Thyroid gland (tissue), 4 donors: Measurements from ENCODE around the gene SBK3. TPM values are rescaled to one million over a fixed set of nuclear protein-coding genes. Genes with fewer than 3 reads are reported as not detected.
"Not testable (repeated sequence)": the region's sequence is repeated elsewhere in the genome, so short reads cannot be mapped to it uniquely, and the experiment has no call there.

Source experiments
- DNase-seq, 2 donors: peaks; one replicate each; pipeline ENCODE4 v3.0.0-alpha.2; 2019
- H3K27ac ChIP-seq, 3 donors: fragments of 200-600 bp; sonication (generic); 1 replicate in 2 of 3; 2 replicates in 1 of 3; pipeline ENCODE4 v1.5.1; 2016 to 2019; ENCODE audit warnings: mild to moderate bottlenecking in 1 of 3, moderate library complexity in 1 of 3
- H3K27me3 ChIP-seq: fragments of 200-600 bp; sonication (generic); one replicate; pipeline ENCODE4 v1.5.1; 2019
- H3K36me3 ChIP-seq, 2 donors: fragments of 200-600 bp; sonication (generic); one replicate each; pipeline ENCODE4 v1.5.1; 2016 to 2019
- H3K4me1 ChIP-seq, 2 donors: fragments of 200-600 bp; sonication (generic); one replicate each; pipeline ENCODE4 v1.5.1; 2017 to 2019
- H3K4me3 ChIP-seq, 3 donors: fragments of 200-600 bp; sonication (generic); replicated peaks in 1 of 3; 1 replicate in 2 of 3; 2 replicates in 1 of 3; pipeline ENCODE4 v1.5.1; 2016; ENCODE audit warnings: mild to moderate bottlenecking in 1 of 3
- H3K9me3 ChIP-seq: fragments of 200-600 bp; sonication (generic); one replicate; pipeline ENCODE4 v1.5.1; 2017
- POLR2A ChIP-seq, 2 donors: fragments of 450-650 bp; IDR thresholded peaks; one replicate each; pipeline ENCODE4 v1.6.1; 2017; ENCODE audit warnings: antibody characterized with exemption in 2 of 2, mild to moderate bottlenecking in 2 of 2, moderate library complexity in 1 of 2
- WGBS, 2 donors: methylation state at CpG; one replicate each; pipeline ENCODE4 v1.1.5; 2017; 5-methylcytosine and 5-hydroxymethylcytosine counted together
- intact Hi-C: fragments of 100-400 bp; cut with DNase I; formaldehyde crosslinking; loops from one replicate; pipeline ENCODE4 v1.15.1; 2023
- total RNA-seq, 4 donors: library from RNA; depleted of rRNA; stranded (reverse); fragments of >200 nt; gene quantifications; one replicate each; pipeline ENCODE4 v1.2.3, GENCODE V29; 2016
- TF ChIP-seq, protein P1 (sequence below), 6 experiments: fragments of 200-600 bp in 3 of 6; fragments of 450-650 bp in 3 of 6; sonication (generic) in 3 of 6; IDR thresholded peaks; one replicate each; pipeline ENCODE4 v1.5.1; 2016 to 2019; ENCODE audit warnings: antibody characterized with exemption in 6 of 6, mild to moderate bottlenecking in 2 of 6, inconsistent platforms in 1 of 6, moderate library complexity in 1 of 6

The SBK3 gene
- total RNA-seq, 4 donors from 2014 or later = 0.94 to 14.8 TPM; not detected in 2

DNA sequence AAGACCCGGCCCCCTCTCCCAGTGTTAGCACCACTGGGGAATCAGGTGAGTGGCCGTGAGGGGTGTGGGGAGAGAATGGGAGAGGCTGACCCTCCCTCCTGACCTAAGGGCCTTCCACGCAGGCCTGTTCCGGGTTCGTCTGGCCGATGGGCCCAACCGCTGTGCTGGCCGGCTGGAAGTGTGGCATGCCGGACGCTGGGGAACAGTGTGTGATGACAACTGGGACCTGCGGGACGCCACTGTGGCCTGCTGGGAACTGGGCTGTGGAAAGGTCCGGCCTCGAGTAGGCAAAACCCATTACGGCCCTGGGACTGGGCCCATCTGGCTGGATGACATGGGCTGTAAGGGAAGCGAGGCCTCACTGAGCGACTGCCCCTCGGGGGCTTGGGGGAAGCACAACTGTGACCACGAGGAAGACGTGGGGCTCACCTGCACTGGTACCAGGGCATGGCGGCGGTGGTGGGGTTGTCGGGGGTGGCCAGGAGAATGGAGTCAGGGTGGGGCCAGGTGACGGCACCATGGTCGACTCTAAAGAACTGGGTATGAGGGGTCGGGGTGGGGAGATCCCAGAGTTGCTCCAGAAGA, 44.9 kb downstream of the SBK3 start:
- Histone ChIP-seq H3K36me3 (no peaks in the 10 kb centered on the region), H3K27ac (no peak overlapping the region), H3K4me1 (no peaks in the 10 kb centered on the region), H3K4me3 (no peak overlapping the region), H3K9me3 (no peaks in the 10 kb centered on the region), H3K27me3 (no peaks in the 10 kb centered on the region)
- TF ChIP-seq POLR2A (IDR thresholded peaks at IDR 0.05) = no peak
- TF ChIP-seq, protein P1, sequence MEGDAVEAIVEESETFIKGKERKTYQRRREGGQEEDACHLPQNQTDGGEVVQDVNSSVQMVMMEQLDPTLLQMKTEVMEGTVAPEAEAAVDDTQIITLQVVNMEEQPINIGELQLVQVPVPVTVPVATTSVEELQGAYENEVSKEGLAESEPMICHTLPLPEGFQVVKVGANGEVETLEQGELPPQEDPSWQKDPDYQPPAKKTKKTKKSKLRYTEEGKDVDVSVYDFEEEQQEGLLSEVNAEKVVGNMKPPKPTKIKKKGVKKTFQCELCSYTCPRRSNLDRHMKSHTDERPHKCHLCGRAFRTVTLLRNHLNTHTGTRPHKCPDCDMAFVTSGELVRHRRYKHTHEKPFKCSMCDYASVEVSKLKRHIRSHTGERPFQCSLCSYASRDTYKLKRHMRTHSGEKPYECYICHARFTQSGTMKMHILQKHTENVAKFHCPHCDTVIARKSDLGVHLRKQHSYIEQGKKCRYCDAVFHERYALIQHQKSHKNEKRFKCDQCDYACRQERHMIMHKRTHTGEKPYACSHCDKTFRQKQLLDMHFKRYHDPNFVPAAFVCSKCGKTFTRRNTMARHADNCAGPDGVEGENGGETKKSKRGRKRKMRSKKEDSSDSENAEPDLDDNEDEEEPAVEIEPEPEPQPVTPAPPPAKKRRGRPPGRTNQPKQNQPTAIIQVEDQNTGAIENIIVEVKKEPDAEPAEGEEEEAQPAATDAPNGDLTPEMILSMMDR (IDR thresholded peaks at IDR 0.05) = no peak
- 95 to 98% methylated on average over 17 to 25 of the region's 26 CpGs for WGBS, 2 donors
- no peak for DNase-seq
- intact Hi-C loops = loop anchor here (10.0 kb wide), 1 partner anchor 196 kb away; no protein-coding TSS in a partner anchor

DNA sequence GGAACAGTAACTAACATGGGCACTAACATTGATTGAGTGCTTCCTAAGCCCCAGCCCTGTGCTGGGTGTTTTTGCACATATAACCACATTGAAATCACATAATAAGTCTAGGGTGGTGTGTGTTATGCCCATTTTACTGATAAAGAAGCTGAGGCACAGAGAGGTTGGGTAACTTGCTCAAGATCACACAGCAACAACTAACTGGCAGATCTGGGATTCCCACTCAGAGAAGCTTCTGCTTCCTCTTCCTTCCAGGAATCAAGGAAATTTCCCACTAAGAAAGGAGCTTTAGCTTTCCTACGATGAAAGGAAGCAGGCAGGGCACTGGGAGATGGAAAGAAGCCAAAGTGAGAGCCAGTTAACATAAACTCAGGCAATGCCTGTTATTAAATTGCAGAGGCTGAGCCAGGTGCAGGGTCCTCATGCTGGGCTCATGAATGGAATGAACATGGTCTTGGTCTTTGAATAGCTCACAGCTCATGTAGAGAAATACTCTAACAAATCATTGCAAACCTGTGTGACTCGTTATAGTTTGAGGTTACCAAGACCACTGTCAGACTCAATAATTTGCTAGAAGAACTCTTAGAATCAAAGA, 47.0 kb downstream of the SBK3 start:
- H3K27ac ChIP-seq = no peak overlapping the region
- no peaks in the 10 kb centered on the region for H3K4me1 ChIP-seq
- H3K27me3 ChIP-seq = no peaks in the 10 kb centered on the region
- H3K4me3 ChIP-seq = no peak overlapping the region
- no peak for DNase-seq
- 37 to 64% methylated on average over 2 of the region's 2 CpGs for WGBS, 2 donors
- H3K36me3 ChIP-seq = no peaks in the 10 kb centered on the region
- no peaks in the 10 kb centered on the region for H3K9me3 ChIP-seq
- intact Hi-C loops = no loop called here
- no peak for TF ChIP-seq POLR2A (IDR thresholded peaks at IDR 0.05)
- TF ChIP-seq, protein P1 (IDR thresholded peaks at IDR 0.05) = no peak

DNA sequence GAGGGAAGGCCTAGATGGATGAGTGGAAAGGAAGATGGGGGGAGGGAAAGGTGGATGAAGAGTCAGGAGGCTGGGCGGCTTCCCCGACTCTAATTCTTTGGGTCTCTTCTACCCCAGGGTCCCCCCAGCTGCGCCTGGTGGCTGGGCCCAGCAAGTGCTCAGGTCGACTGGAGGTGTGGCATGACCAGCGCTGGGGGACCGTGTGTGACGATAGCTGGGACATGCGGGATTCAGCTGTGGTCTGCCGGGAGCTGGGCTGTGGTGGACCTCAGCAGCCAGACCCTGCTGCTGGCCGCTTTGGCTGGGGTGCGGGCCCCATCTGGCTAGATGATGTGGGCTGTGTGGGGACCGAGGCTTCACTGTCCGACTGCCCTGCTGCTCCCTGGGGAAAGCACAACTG, 47.6 kb downstream of the SBK3 start:
- WGBS, 2 donors = 80 to 85% methylated on average over 7 to 12 of the region's 13 CpGs
- H3K9me3 ChIP-seq = no peaks in the 10 kb centered on the region
- no peak overlapping the region for H3K27ac ChIP-seq
- no peaks in the 10 kb centered on the region for H3K27me3 ChIP-seq
- no peak for DNase-seq
- intact Hi-C loops = no loop called here
- no peaks in the 10 kb centered on the region for H3K36me3 ChIP-seq
- TF ChIP-seq POLR2A (IDR thresholded peaks at IDR 0.05) = no peak
- TF ChIP-seq, protein P1 (IDR thresholded peaks at IDR 0.05) = no peak
- no peak overlapping the region for H3K4me3 ChIP-seq
- H3K4me1 ChIP-seq = no peaks in the 10 kb centered on the region

DNA sequence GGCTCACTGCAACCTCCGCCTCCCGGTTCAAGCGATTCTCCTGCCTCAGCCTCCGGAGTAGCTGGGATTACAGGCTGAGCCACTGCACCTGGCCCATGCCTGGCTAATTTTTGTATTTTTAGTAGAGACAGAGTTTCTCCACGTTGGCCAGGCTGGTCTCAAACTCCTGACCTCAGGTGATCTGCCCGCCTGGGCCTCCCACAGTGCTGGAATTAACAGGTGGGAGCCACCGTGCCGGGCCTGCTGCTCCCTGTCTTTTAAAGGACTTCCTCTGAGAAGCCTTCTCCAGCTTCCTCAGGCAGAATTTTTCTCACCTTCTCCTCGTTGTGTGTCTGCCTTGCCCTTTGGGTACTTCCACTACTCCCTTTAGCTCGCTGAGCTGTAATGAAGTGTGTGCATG, 48.5 kb downstream of the SBK3 start:
- H3K4me1 ChIP-seq, H3K36me3 ChIP-seq, DNase-seq, intact Hi-C loops, H3K9me3 ChIP-seq, H3K4me3 ChIP-seq, H3K27ac ChIP-seq, H3K27me3 ChIP-seq: not testable (repeated sequence)
- 71 to 78% methylated on average over 10 of the region's 10 CpGs for WGBS, 2 donors

DNA sequence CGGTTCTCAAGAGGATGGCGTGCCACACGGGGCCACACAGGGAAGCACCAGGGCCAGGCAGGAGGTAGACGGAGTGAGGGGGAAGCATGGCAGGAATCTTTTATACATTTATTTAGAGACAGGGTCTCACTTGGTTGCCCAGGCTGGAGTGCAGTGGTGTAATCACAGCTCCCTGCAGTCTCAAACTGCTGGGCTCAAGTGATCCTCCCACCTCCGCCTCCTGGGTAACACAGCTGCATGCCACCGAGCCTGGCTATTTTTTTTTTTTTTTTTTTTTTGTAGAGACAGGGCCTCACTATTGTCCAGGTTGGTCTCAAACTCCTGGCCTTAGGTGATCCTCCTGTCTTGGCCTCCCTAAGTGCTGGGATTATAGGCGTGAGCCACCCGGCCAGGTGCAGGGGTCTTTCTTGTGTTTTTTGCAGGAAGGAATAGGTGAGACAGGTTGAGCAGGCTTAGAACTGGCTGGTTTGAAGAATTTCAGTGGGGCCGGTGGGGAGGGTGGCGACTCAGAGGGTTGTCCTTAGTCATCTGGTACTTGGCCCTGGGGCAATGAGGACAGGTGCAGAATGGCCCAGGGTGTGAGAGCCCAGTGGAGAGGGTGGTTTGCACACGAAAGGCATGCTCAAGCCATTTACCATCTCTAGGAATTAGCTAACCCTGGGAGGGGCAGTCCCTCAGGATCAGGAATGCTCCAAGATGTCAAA, 49.5 kb downstream of the SBK3 start:
- H3K4me3 ChIP-seq = no peak overlapping the region
- intact Hi-C loops = no loop called here
- H3K36me3 ChIP-seq = no peaks in the 10 kb centered on the region
- H3K27me3 ChIP-seq = no peaks in the 10 kb centered on the region
- DNase-seq = no peak
- no peaks in the 10 kb centered on the region for H3K4me1 ChIP-seq
- 68 to 80% methylated on average over 11 of the region's 11 CpGs for WGBS, 2 donors
- H3K27ac ChIP-seq = no peak overlapping the region
- H3K9me3 ChIP-seq = no peaks in the 10 kb centered on the region
- no peak for TF ChIP-seq POLR2A (IDR thresholded peaks at IDR 0.05)
- TF ChIP-seq, protein P1 (IDR thresholded peaks at IDR 0.05) = no peak
